ENCODE data around the gene METTL25B. TPM values are rescaled to one million over a fixed set of nuclear protein-coding genes. Genes with fewer than 3 reads are reported as not detected.
"Not testable (repeated sequence)": the region's sequence is repeated elsewhere in the genome, so short reads cannot be mapped to it uniquely, and the experiment has no call there.

METTL25B gene
- total RNA-seq, 2 donors from 2014 or later, result 15.2 to 17.9 TPM

DNA sequence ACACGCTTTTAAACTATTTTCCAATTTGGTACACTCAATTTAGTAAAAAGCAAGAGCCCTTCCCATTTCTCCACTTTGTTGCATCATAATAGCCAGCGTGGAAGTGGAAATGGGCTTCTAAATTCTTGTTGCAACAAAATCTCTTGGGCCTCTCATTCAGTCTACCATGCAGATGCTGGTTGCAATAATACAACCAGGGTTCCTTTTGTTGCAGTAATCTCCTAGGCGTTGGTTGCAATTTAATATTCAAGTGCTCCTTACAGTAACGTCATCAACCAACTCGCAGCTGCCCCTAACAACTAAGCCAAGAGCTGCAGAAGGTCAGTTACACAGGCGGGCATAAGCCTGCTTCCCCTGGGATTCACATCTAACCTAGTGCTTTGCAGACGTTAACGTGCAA, 25.9 kb downstream of the METTL25B start:
- DNase-seq (ENCODE audit: low spot score) (no peak), ATAC-seq (ENCODE audit: insufficient number of reproducible peaks, low FRiP score, low read depth) (no peak)
- H3K36me3 ChIP-seq, result no peaks in the 10 kb centered on the region
- H3K9me3 ChIP-seq, result no peaks in the 10 kb centered on the region
- TF ChIP-seq, protein P1, sequence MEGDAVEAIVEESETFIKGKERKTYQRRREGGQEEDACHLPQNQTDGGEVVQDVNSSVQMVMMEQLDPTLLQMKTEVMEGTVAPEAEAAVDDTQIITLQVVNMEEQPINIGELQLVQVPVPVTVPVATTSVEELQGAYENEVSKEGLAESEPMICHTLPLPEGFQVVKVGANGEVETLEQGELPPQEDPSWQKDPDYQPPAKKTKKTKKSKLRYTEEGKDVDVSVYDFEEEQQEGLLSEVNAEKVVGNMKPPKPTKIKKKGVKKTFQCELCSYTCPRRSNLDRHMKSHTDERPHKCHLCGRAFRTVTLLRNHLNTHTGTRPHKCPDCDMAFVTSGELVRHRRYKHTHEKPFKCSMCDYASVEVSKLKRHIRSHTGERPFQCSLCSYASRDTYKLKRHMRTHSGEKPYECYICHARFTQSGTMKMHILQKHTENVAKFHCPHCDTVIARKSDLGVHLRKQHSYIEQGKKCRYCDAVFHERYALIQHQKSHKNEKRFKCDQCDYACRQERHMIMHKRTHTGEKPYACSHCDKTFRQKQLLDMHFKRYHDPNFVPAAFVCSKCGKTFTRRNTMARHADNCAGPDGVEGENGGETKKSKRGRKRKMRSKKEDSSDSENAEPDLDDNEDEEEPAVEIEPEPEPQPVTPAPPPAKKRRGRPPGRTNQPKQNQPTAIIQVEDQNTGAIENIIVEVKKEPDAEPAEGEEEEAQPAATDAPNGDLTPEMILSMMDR (IDR thresholded peaks at IDR 0.05), result no peak
- H3K27me3 ChIP-seq (replicated peaks; ENCODE audit: insufficient read depth), result no peaks in the 10 kb centered on the region
- H3K27ac ChIP-seq, result no peak overlapping the region
- no peak overlapping the region for H3K4me3 ChIP-seq
- peaks cover 15 to 22% of the 10 kb centered on the region in 2 donors for H3K4me1 ChIP-seq (ENCODE audit: control insufficient read depth in 1 of 2, low read depth in 2 of 2)

DNA sequence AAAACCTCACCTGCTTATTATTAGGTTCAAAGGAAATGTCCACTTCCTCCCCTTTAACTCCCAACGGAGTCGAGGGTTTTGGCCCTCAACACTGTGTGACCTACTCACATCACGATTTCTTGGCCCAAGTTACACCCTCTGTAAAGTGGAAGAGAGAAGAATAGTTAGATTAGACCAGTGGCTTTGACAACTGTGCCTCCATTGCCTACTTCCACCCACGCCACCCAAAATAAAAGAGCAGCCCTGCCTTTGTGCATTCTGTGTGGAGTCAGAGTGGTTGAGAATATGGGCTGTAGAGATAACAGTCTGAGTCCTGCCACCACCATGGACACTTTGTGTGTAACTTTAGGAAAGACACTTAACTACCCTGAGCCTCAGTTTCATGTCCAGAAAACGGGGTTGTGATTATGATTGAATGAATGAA, 27.3 kb downstream of the METTL25B start:
- no peak overlapping the region for H3K27ac ChIP-seq
- TF ChIP-seq, protein P1 (IDR thresholded peaks at IDR 0.05), result no peak
- no peaks in the 10 kb centered on the region for H3K36me3 ChIP-seq
- peaks cover 7 to 11% of the 10 kb centered on the region in 2 donors for H3K4me1 ChIP-seq (ENCODE audit: control insufficient read depth in 1 of 2, low read depth in 2 of 2)
- no peaks in the 10 kb centered on the region for H3K27me3 ChIP-seq (replicated peaks; ENCODE audit: insufficient read depth)
- H3K4me3 ChIP-seq, result no peak overlapping the region
- ATAC-seq (ENCODE audit: insufficient number of reproducible peaks, low FRiP score, low read depth), result no peak
- DNase-seq (ENCODE audit: low spot score), result no peak
- H3K9me3 ChIP-seq, result no peaks in the 10 kb centered on the region

DNA sequence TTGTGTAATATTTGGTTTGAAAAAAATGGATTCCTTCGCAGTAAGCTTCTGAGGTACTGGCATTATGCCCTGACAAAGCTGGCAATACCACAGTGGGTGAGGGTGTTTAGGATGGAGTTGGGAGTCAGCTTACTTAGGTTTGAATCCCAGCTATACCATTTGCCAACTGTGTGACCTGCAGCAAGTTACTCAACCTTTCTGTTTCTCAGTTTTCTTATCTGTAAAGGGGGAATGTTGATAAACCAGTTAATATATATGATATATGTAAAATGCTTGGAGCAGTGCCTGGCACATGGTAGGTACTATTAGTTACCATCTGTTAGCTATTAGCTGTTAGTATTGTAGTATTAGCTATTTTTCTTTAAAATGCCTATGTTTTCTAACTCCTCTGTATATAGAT, 28.1 kb downstream of the METTL25B start:
- H3K4me1 ChIP-seq (ENCODE audit: control insufficient read depth in 1 of 2, low read depth in 2 of 2), result peaks cover 7 to 11% of the 10 kb centered on the region in 2 donors
- no peaks in the 10 kb centered on the region for H3K36me3 ChIP-seq
- no peaks in the 10 kb centered on the region for H3K27me3 ChIP-seq (replicated peaks; ENCODE audit: insufficient read depth)
- TF ChIP-seq, protein P1 (IDR thresholded peaks at IDR 0.05), result no peak
- no peak overlapping the region for H3K4me3 ChIP-seq
- DNase-seq (ENCODE audit: low spot score), result no peak
- H3K27ac ChIP-seq, result no peak overlapping the region
- no peaks in the 10 kb centered on the region for H3K9me3 ChIP-seq
- ATAC-seq (ENCODE audit: insufficient number of reproducible peaks, low FRiP score, low read depth), result no peak

DNA sequence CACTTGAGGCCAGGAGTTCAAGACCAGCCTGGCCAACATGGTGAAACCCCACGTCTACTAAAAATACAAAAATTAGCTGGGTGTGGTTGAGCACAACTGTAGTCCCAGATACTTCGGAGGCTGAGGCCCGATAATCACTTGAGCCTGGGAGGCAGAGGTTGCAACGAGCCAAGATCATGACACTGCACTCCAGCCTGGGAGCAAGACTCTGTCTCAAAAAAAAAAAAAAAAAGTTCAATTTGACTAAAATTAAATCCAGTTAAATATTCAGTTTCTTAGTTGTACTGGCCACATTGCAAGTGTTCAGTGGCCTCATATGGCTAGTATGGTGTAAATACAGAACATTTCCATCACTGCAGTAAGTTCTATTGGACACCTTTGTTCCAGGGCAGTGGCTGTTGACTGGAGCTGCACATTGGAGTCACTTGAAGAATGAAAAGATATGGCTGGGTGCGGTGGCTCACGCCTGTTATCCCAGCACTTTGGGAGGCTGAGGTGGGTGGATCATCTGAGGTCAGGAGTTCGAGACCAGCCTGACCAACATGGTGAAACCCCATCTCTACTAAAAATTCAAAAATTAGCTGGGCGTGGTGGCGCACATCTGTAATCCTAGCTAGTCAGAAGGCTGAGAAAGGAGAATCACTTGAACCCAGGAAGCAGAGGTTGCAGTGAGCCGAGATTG, 29.4 kb downstream of the METTL25B start:
- DNase-seq (ENCODE audit: low spot score); H3K4me1 ChIP-seq (ENCODE audit: control insufficient read depth in 1 of 2, low read depth in 2 of 2); H3K27me3 ChIP-seq (replicated peaks; ENCODE audit: insufficient read depth); H3K4me3 ChIP-seq; H3K9me3 ChIP-seq; H3K36me3 ChIP-seq; ATAC-seq (ENCODE audit: insufficient number of reproducible peaks, low FRiP score, low read depth); H3K27ac ChIP-seq: not testable (repeated sequence)

DNA sequence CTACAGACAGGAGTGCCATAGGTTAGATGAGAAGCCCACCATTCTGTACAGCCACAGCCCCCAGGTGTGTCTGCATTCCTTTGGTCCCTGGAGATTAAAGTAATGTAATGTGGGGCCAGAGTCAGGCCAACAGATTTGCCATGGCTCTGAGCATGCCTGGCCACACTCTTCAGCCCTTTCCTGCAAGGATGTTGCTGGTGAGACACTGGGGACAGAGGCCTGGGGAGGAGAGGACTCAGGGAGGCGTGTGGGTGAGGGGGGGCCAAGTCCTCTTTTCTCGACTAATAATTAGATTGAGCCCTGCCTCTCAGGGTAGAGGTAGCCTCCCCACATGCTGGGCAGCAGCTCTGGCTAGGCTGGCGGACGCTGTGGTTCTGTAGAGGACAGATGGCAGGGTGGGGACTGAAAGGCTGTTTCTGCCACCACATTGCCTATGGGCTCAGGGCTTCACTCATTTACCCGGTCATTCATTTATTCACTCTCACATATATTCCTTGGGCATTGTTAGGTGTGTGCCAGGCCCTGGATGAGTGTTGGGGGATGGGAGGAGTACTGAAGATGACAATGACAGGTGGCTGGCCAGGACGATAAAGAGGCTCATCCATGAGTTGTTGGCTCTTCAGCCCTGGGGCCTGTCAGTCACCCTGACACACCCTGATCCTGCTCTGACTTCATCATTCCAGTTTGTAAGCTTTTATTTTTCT, 32.0 kb downstream of the METTL25B start:
- no peak for DNase-seq (ENCODE audit: low spot score)

More for the DNA sequence above, 32.0 kb downstream of the METTL25B start:
- ATAC-seq (ENCODE audit: insufficient number of reproducible peaks, low FRiP score, low read depth), result no peak
- no peak overlapping the region for H3K27ac ChIP-seq
- no peaks in the 10 kb centered on the region for H3K36me3 ChIP-seq
- H3K4me1 ChIP-seq (ENCODE audit: control insufficient read depth in 1 of 2, low read depth in 2 of 2), result no peaks in the 10 kb centered on the region
- TF ChIP-seq, protein P1 (IDR thresholded peaks at IDR 0.05), result no peak
- no peaks in the 10 kb centered on the region for H3K27me3 ChIP-seq (replicated peaks; ENCODE audit: insufficient read depth)
- no peaks in the 10 kb centered on the region for H3K9me3 ChIP-seq
- no peak overlapping the region for H3K4me3 ChIP-seq
